ENCODE results near the gene TXNDC11. TPM values are rescaled to one million over a fixed set of nuclear protein-coding genes. Genes with fewer than 3 reads are reported as not detected.

TXNDC11 gene
- total RNA-seq, 1 experiment from 2014 or later, result 30.9 TPM

- H3F3A ChIP-seq (ENCODE audit: insufficient read depth, low read depth), result no peaks in the 10 kb centered on the region
- no peaks in the 10 kb centered on the region for H3K4me1 ChIP-seq (replicated peaks; ENCODE audit: insufficient read depth)
- POLR2A ChIA-PET (ENCODE audit: unreplicated experiment), result no interaction called here
- no peaks in the 10 kb centered on the region for H3K9me2 ChIP-seq (ENCODE audit: insufficient read depth)
- peaks cover 21% of the 10 kb centered on the region for H3K36me3 ChIP-seq (ENCODE audit: low read depth)
- no peaks in the 10 kb centered on the region for H3K79me2 ChIP-seq (ENCODE audit: low read depth)
- no peak overlapping the region for H3K27ac ChIP-seq
- H2AFZ ChIP-seq, result no peak overlapping the region
- CTCF ChIA-PET, result interaction anchor here (0.6 kb wide), 1 partner anchor 84 kb away, joined by 12 read pairs; no protein-coding TSS in a partner anchor
- H3K27me3 ChIP-seq (ENCODE audit: insufficient read depth, low read depth), result no peaks in the 10 kb centered on the region
- BruUV-seq (replicated peaks), result no TSS peak
- H3K9me3 ChIP-seq (ENCODE audit: insufficient read depth, low read depth), result no peaks in the 10 kb centered on the region
- TF ChIP-seq EZH2 (IDR thresholded peaks at IDR 0.05; ENCODE audit: low read depth) (no peak), CTCF (conservative IDR thresholded peaks at IDR 0.05) (no peak)
- intact Hi-C loops (cut with micrococcal nuclease; ENCODE audit: unreplicated experiment), result no loop called here
- H3K4me3 ChIP-seq, result no peak overlapping the region
- H3K4me2 ChIP-seq, result no peak overlapping the region
- no peak for DNase-seq
- H4K20me1 ChIP-seq (ENCODE audit: insufficient read depth), result peaks cover 10% of the 10 kb centered on the region; the same call in 1 of the 2 replicates
Observed at GRCh38 chr16:11774065-11774626, 31.5 kb upstream of the TXNDC11 start.

GRCh38 chr16:11768849-11769248 lies 26.2 kb upstream of the TXNDC11 start:
- Histone ChIP-seq H3K27ac (no peak overlapping the region), H3K4me1 (replicated peaks; ENCODE audit: insufficient read depth) (no peaks in the 10 kb centered on the region), H4K20me1 (ENCODE audit: insufficient read depth) (no peaks in the 10 kb centered on the region), H3K9me3 (ENCODE audit: insufficient read depth, low read depth) (no peaks in the 10 kb centered on the region), H3F3A (ENCODE audit: insufficient read depth, low read depth) (no peaks in the 10 kb centered on the region; the same call in 1 of the 2 replicates), H3K79me2 (ENCODE audit: low read depth) (no peaks in the 10 kb centered on the region), H3K4me3 (no peak overlapping the region), H3K27me3 (ENCODE audit: insufficient read depth, low read depth) (no peaks in the 10 kb centered on the region), H3K9me2 (ENCODE audit: insufficient read depth) (no peaks in the 10 kb centered on the region), H3K36me3 (ENCODE audit: low read depth) (peaks cover 31% of the 10 kb centered on the region), H3K4me2 (no peak overlapping the region), H2AFZ (no peak overlapping the region)
- ChIA-PET CTCF (no interaction called here), POLR2A (ENCODE audit: unreplicated experiment) (no interaction called here)
- BruUV-seq (replicated peaks), result no TSS peak
- intact Hi-C loops (cut with micrococcal nuclease; ENCODE audit: unreplicated experiment), result no loop called here
- DNase-seq, result no peak
- no peak for TF ChIP-seq EZH2 (IDR thresholded peaks at IDR 0.05; ENCODE audit: low read depth)
- no peak for TF ChIP-seq CTCF (conservative IDR thresholded peaks at IDR 0.05)

- POLR2A ChIA-PET (ENCODE audit: unreplicated experiment), result no interaction called here
Observed at GRCh38 chr16:11762431-11762830, 19.8 kb upstream of the TXNDC11 start.

More at GRCh38 chr16:11762431-11762830, 19.8 kb upstream of the TXNDC11 start:
- peaks cover 29% of the 10 kb centered on the region for H3K36me3 ChIP-seq (ENCODE audit: low read depth)
- TF ChIP-seq EZH2 (IDR thresholded peaks at IDR 0.05; ENCODE audit: low read depth), result no peak
- TF ChIP-seq CTCF (conservative IDR thresholded peaks at IDR 0.05), result no peak
- no TSS peak for BruUV-seq (replicated peaks)
- no peaks in the 10 kb centered on the region for H4K20me1 ChIP-seq (ENCODE audit: insufficient read depth)
- H3K4me2 ChIP-seq, result no peak overlapping the region
- H3K9me2 ChIP-seq (ENCODE audit: insufficient read depth), result no peaks in the 10 kb centered on the region
- no peaks in the 10 kb centered on the region for H3K9me3 ChIP-seq (ENCODE audit: insufficient read depth, low read depth)
- no peak for DNase-seq
- no peaks in the 10 kb centered on the region for H3K4me1 ChIP-seq (replicated peaks; ENCODE audit: insufficient read depth)
- no peak overlapping the region for H3K27ac ChIP-seq
- intact Hi-C loops (cut with micrococcal nuclease; ENCODE audit: unreplicated experiment), result no loop called here
- no peaks in the 10 kb centered on the region for H3K79me2 ChIP-seq (ENCODE audit: low read depth)
- H3F3A ChIP-seq (ENCODE audit: insufficient read depth, low read depth), result peaks cover 6% of the 10 kb centered on the region; the same call in 1 of the 2 replicates
- H3K4me3 ChIP-seq, result no peak overlapping the region
- CTCF ChIA-PET, result interaction anchor here (0.6 kb wide), 1 partner anchor 371 kb away, joined by 5 read pairs; no protein-coding TSS in a partner anchor
- no peak overlapping the region for H2AFZ ChIP-seq
- no peaks in the 10 kb centered on the region for H3K27me3 ChIP-seq (ENCODE audit: insufficient read depth, low read depth)

Measured in PC-9 (cell line).